AG04449 (cell line): ENCODE data around the gene NTRK2.

Source experiments
- CTCF ChIA-PET: fragments of 350-600 bp; formaldehyde crosslinking; extraction: SDS; loops from one replicate; lab custom pipeline; 2021; ENCODE audit warnings: antibody characterized with exemption; lab: Yijun Ruan, JAX
- POLR2A ChIA-PET: fragments of 400-600, 350-600 bp; formaldehyde crosslinking; extraction: SDS; loops from one replicate; lab custom pipeline; 2020; ENCODE audit warnings: antibody characterized with exemption, inconsistent platforms; lab: Yijun Ruan, JAX
- DNase-seq: peaks from one replicate; pipeline ENCODE4 v3.0.0-alpha.2; 2010; ENCODE audit warnings: low read depth, low spot score
- H3K4me3 ChIP-seq: 2 replicates; pipeline ENCODE4 v1.5.1; 2011; ENCODE audit warnings: low read depth, mild to moderate bottlenecking, control low read depth, low read length
- TF ChIP-seq, protein P1 (sequence below): IDR thresholded peaks from one replicate; pipeline ENCODE4 v1.5.1; 2011; ENCODE audit warnings: mild to moderate bottlenecking, moderate library complexity, low read length, control low read depth, inconsistent platforms; ENCODE audit not compliant: insufficient read depth; ENCODE audit errors: missing control alignments

The NTRK2 gene

DNA sequence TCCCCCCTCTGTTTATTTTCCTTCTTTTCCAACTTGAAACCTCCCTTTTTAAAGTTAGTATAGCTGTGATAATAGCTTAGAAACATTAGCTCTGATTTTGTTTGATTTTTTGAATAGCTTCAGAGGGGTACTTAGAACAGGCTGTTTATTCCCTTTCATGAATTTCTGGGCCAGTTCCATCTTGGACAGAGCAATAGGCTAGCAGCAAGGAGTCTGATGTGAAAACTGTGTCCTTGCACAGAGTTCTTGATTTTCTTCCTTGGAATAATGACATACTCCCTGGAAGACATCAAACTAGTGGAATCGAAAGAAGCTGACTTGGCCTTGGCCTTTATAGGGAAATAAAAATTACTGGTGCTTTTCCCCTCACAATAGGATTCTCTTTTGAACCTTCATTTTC lies 32.9 kb downstream of the NTRK2 start:
- DNase-seq: no peak
- ChIA-PET POLR2A (no interaction called here), CTCF (interaction anchor here (1.4 to 10.4 kb wide), 2 partner anchors 77 to 91 kb away, joined by 3 to 209 read pairs; no protein-coding TSS in a partner anchor)
- H3K4me3 ChIP-seq: no peak overlapping the region
- TF ChIP-seq, protein P1, sequence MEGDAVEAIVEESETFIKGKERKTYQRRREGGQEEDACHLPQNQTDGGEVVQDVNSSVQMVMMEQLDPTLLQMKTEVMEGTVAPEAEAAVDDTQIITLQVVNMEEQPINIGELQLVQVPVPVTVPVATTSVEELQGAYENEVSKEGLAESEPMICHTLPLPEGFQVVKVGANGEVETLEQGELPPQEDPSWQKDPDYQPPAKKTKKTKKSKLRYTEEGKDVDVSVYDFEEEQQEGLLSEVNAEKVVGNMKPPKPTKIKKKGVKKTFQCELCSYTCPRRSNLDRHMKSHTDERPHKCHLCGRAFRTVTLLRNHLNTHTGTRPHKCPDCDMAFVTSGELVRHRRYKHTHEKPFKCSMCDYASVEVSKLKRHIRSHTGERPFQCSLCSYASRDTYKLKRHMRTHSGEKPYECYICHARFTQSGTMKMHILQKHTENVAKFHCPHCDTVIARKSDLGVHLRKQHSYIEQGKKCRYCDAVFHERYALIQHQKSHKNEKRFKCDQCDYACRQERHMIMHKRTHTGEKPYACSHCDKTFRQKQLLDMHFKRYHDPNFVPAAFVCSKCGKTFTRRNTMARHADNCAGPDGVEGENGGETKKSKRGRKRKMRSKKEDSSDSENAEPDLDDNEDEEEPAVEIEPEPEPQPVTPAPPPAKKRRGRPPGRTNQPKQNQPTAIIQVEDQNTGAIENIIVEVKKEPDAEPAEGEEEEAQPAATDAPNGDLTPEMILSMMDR: no peak

- TF ChIP-seq, protein P1: no peak
- DNase-seq: no peak
- H3K4me3 ChIP-seq: no peak overlapping the region
- ChIA-PET POLR2A (no interaction called here), CTCF (interaction anchor here (1.4 to 1.6 kb wide), 2 partner anchors 9 to 555 kb away, joined by 4 to 5 read pairs; no protein-coding TSS in a partner anchor)
These were observed 34.3 kb downstream of the NTRK2 start for GRCh38 chr9:84703793-84704192.

DNA sequence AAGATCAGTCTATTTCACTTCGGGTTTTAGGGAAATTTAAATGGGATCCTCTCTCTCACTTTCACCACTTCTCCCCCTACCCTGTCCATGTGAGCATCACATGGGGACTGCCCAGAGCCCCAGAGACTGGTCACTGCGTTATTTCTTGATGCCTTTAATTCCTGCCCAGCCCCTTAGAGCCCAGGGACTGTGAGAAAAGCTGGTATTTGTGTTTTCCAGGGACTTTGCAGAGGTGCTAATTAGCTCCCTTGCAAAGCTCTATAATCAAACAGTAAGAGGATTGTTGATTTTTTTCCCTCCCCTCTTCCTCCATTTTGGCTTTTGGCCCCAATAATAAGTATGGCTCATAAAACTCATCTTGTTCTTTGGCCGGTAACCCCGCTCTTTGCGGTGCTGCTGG lies 35.6 kb downstream of the NTRK2 start:
- ChIA-PET CTCF (interaction anchor here (1.4 to 1.6 kb wide), 2 partner anchors 11 to 554 kb away, joined by 4 to 5 read pairs; no protein-coding TSS in a partner anchor), POLR2A (no interaction called here)
- TF ChIP-seq, protein P1: no peak
- no peak for DNase-seq
- no peak overlapping the region for H3K4me3 ChIP-seq

GRCh38 chr9:84708400-84708799 lies 38.9 kb downstream of the NTRK2 start:
- H3K4me3 ChIP-seq: no peak overlapping the region

GRCh38 chr9:84709056-84709455 lies 39.5 kb downstream of the NTRK2 start:
- TF ChIP-seq, protein P1: no peak
- ChIA-PET POLR2A (no interaction called here), CTCF (interaction anchor here (1.4 kb wide), 1 partner anchor 13 kb away, joined by 3 read pairs; no protein-coding TSS in a partner anchor)
- DNase-seq: no peak
- H3K4me3 ChIP-seq: no peak overlapping the region

More at GRCh38 chr9:84708400-84708799, 38.9 kb downstream of the NTRK2 start:
- no peak for DNase-seq
- POLR2A ChIA-PET: no interaction called here
- CTCF ChIA-PET: interaction anchor here (1.4 kb wide), 1 partner anchor 11 kb away, joined by 6 read pairs; no protein-coding TSS in a partner anchor
- TF ChIP-seq, protein P1: no peak

GRCh38 chr9:84710701-84711397 lies 41.3 kb downstream of the NTRK2 start:
- POLR2A ChIA-PET: no interaction called here
- CTCF ChIA-PET: interaction anchor here (0.9 to 1.4 kb wide), 2 partner anchors 13 to 15 kb away, joined by 3 to 4 read pairs; no protein-coding TSS in a partner anchor
- no peak overlapping the region for H3K4me3 ChIP-seq
- TF ChIP-seq, protein P1: no peak
- no peak for DNase-seq
